CD14-positive monocyte (primary cell): ENCODE data around the gene TMEM161B. TPM values are rescaled to one million over a fixed set of nuclear protein-coding genes. Genes with fewer than 3 reads are reported as not detected.
"Not testable (repeated sequence)": the region's sequence is repeated elsewhere in the genome, so short reads cannot be mapped to it uniquely, and the experiment has no call there.

Experiments
- DNase-seq, 3 donors: peaks; one replicate each; pipeline ENCODE4 v3.0.0-alpha.2; 2011 to 2022
- H2AFZ ChIP-seq: 2 replicates; pipeline ENCODE4 v1.6.0; 2012; ENCODE audit warnings: mild to moderate bottlenecking, low read depth, low read length, inconsistent platforms; ENCODE audit not compliant: insufficient read depth, poor library complexity, severe bottlenecking
- H3K27ac ChIP-seq, 2 donors: 1 replicate in 1 of 2; 2 replicates in 1 of 2; pipeline ENCODE4 v1.5.1; 2012 to 2013; ENCODE audit warnings: low read length in 2 of 2, control low read depth in 1 of 2, inconsistent platforms in 1 of 2, low read depth in 1 of 2, mild to moderate bottlenecking in 1 of 2
- H3K27me3 ChIP-seq, 2 donors: one replicate each; pipeline versions ENCODE4 v1.6.0 to v1.6.1; 2011 to 2013; ENCODE audit warnings: low read length in 2 of 2; ENCODE audit not compliant: control insufficient read depth in 2 of 2, insufficient read depth in 2 of 2
- H3K36me3 ChIP-seq, 2 donors: replicated peaks in 1 of 2; 1 replicate in 1 of 2; 2 replicates in 1 of 2; pipeline versions ENCODE4 v1.5.1 to v1.6.1; 2012 to 2013; ENCODE audit warnings: low read length in 2 of 2, control low read depth in 1 of 2, inconsistent platforms in 1 of 2, mild to moderate bottlenecking in 1 of 2; ENCODE audit not compliant: insufficient read depth in 2 of 2, control insufficient read depth in 1 of 2
- H3K4me1 ChIP-seq, 2 donors: 1 replicate in 1 of 2; 2 replicates in 1 of 2; pipeline versions ENCODE4 v1.5.1 to v1.6.1; 2012 to 2013; ENCODE audit warnings: low read length in 2 of 2, control low read depth in 1 of 2, inconsistent platforms in 1 of 2, mild to moderate bottlenecking in 1 of 2, moderate library complexity in 1 of 2; ENCODE audit not compliant: insufficient read depth in 2 of 2, control insufficient read depth in 1 of 2
- H3K4me2 ChIP-seq: replicated peaks from 2 replicates; pipeline ENCODE3; 2012; ENCODE audit warnings: low read length, moderate library complexity, mild to moderate bottlenecking; ENCODE audit not compliant: poor library complexity, severe bottlenecking; ENCODE audit errors: extremely low read depth
- H3K4me3 ChIP-seq, 3 experiments: fragments of 200-600 bp in 1 of 3; sonication (generic) in 1 of 3; replicated peaks in 1 of 3; 1 replicate in 2 of 3; 2 replicates in 1 of 3; pipeline ENCODE4 v1.5.1; 2011 to 2013; ENCODE audit warnings: low read length in 3 of 3, mild to moderate bottlenecking in 3 of 3, control low read depth in 2 of 3, low read depth in 2 of 3, inconsistent platforms in 1 of 3, moderate library complexity in 1 of 3
- H3K79me2 ChIP-seq: 2 replicates; pipeline ENCODE4 v1.6.0; 2012; ENCODE audit warnings: mild to moderate bottlenecking, control low read depth, inconsistent platforms, low read length, moderate library complexity; ENCODE audit not compliant: insufficient read depth
- H3K9ac ChIP-seq: 2 replicates; pipeline ENCODE4 v1.6.0; 2017; ENCODE audit warnings: low read length, mild to moderate bottlenecking; ENCODE audit not compliant: insufficient read depth, poor library complexity, severe bottlenecking
- H3K9me3 ChIP-seq, 2 donors: replicated peaks in 1 of 2; 1 replicate in 1 of 2; 2 replicates in 1 of 2; pipeline versions ENCODE4 v1.5.1 to v1.6.1; 2012 to 2013; ENCODE audit warnings: low read length in 2 of 2, control low read depth in 1 of 2; ENCODE audit not compliant: control insufficient read depth in 1 of 2, insufficient read depth in 1 of 2
- H4K20me1 ChIP-seq: 2 replicates; pipeline ENCODE4 v1.6.0; 2012; ENCODE audit warnings: mild to moderate bottlenecking, low read length, control low read depth, moderate library complexity; ENCODE audit not compliant: insufficient read depth
- H3K27ac Mint-ChIP-seq, 7 donors: one replicate each; pipeline ENCODE4 v1.8.0; 2020; ENCODE audit warnings: mild to moderate bottlenecking in 7 of 7, mixed read lengths in 7 of 7, moderate library complexity in 6 of 7, inconsistent platforms in 2 of 7
- H3K27me3 Mint-ChIP-seq, 3 donors: one replicate each; pipeline ENCODE4 v1.8.0; 2021 to 2022; ENCODE audit warnings: low read depth in 3 of 3, mild to moderate bottlenecking in 3 of 3, mixed read lengths in 3 of 3, moderate library complexity in 3 of 3, inconsistent platforms in 1 of 3
- H3K36me3 Mint-ChIP-seq, 2 donors: one replicate each; pipeline ENCODE4 v1.8.0; 2020; ENCODE audit warnings: mixed read lengths in 2 of 2, inconsistent platforms in 1 of 2, mild to moderate bottlenecking in 1 of 2
- H3K4me1 Mint-ChIP-seq: one replicate; pipeline ENCODE4 v1.8.0; 2020; ENCODE audit warnings: mild to moderate bottlenecking, mixed read lengths
- H3K4me3 Mint-ChIP-seq, 2 donors: one replicate each; pipeline ENCODE4 v1.8.0; 2020; ENCODE audit warnings: mild to moderate bottlenecking in 2 of 2, mixed read lengths in 2 of 2, moderate library complexity in 1 of 2
- H3K9me3 Mint-ChIP-seq, 7 donors: one replicate each; pipeline ENCODE4 v1.8.0; 2020 to 2022; ENCODE audit warnings: mixed read lengths in 7 of 7, mild to moderate bottlenecking in 6 of 7, moderate library complexity in 6 of 7, inconsistent platforms in 2 of 7
- WGBS: methylation state at CpG from one replicate; pipeline ENCODE4 v1.1.5; 2013; ENCODE audit warnings: missing lambda C conversion rate; ENCODE audit not compliant: insufficient coverage; 5-methylcytosine and 5-hydroxymethylcytosine counted together
- intact Hi-C, 2 donors: fragments of 100-400 bp; cut with micrococcal nuclease; formaldehyde crosslinking; loops; one replicate each; pipeline versions ENCODE4 v1.15.0 to v1.15.1; 2023
- polyA plus RNA-seq, 3 donors: library from polyadenylated mRNA; depleted of rRNA in 1 of 3; unstranded in 2 of 3; stranded (reverse) in 1 of 3; fragments of 300-500 nt in 2 of 3; fragments of >200 nt in 1 of 3; fragmentation: Illumina TruSeq in 2 of 3; gene quantifications; 1 replicate in 2 of 3; 2 replicates in 1 of 3; pipeline ENCODE4 v1.2.3, GENCODE V29; 2012 to 2021
- TF ChIP-seq, protein P1 (sequence below): fragments of 200-600 bp; IDR thresholded peaks from one replicate; pipeline ENCODE4 v1.8.0; 2022; ENCODE audit warnings: antibody characterized with exemption, mild to moderate bottlenecking

The TMEM161B gene
- polyA plus RNA-seq, 3 donors: 4.4 to 9.4 (median 5.0) TPM

DNA sequence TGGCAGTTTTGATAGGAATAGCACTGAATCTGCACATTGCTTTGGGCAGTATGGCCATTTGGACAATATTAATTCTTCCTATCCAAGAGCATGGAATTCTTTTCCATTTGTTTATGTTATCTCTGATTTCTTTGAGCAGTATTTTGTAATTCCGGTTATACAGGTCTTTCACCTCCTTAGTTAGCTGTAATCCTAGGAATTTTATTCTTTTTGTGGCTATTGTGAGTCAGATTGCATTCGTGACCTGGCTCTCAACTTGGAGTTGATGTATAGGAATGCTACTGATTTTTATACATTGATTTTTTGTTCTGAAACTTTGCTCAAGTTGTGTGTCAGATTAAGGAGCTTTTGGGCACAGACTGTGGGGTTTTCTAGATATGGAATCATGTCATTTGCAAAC, 24.0 kb downstream of the TMEM161B start:
- H3K4me3 ChIP-seq: no peak overlapping the region
- intact Hi-C loops: no loop called here
- H2AFZ ChIP-seq: no peak overlapping the region
- Mint-ChIP-seq H3K27ac (no peak overlapping the region), H3K36me3 (peaks cover 5 to 13% of the 10 kb centered on the region in 2 donors), H3K4me1 (peaks cover 7% of the 10 kb centered on the region), H3K9me3 (peaks cover 0 to 3% (median 0%) of the 10 kb centered on the region in 7 donors), H3K4me3 (no peak overlapping the region), H3K27me3 (no peaks in the 10 kb centered on the region)
- H3K4me2 ChIP-seq: no peak overlapping the region
- H3K4me1 ChIP-seq: no peaks in the 10 kb centered on the region
- H4K20me1 ChIP-seq: peaks cover 29% of the 10 kb centered on the region
- TF ChIP-seq, protein P1, sequence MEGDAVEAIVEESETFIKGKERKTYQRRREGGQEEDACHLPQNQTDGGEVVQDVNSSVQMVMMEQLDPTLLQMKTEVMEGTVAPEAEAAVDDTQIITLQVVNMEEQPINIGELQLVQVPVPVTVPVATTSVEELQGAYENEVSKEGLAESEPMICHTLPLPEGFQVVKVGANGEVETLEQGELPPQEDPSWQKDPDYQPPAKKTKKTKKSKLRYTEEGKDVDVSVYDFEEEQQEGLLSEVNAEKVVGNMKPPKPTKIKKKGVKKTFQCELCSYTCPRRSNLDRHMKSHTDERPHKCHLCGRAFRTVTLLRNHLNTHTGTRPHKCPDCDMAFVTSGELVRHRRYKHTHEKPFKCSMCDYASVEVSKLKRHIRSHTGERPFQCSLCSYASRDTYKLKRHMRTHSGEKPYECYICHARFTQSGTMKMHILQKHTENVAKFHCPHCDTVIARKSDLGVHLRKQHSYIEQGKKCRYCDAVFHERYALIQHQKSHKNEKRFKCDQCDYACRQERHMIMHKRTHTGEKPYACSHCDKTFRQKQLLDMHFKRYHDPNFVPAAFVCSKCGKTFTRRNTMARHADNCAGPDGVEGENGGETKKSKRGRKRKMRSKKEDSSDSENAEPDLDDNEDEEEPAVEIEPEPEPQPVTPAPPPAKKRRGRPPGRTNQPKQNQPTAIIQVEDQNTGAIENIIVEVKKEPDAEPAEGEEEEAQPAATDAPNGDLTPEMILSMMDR: no peak
- H3K27ac ChIP-seq: no peak overlapping the region
- peaks cover 0 to 7% of the 10 kb centered on the region in 2 donors for H3K36me3 ChIP-seq
- peaks cover 50% of the 10 kb centered on the region for H3K79me2 ChIP-seq
- no peak for DNase-seq
- no peaks in the 10 kb centered on the region for H3K27me3 ChIP-seq
- no peaks in the 10 kb centered on the region for H3K9me3 ChIP-seq
- no peak overlapping the region for H3K9ac ChIP-seq
- 100% methylated on average over 1 of the region's 2 CpGs for WGBS

DNA sequence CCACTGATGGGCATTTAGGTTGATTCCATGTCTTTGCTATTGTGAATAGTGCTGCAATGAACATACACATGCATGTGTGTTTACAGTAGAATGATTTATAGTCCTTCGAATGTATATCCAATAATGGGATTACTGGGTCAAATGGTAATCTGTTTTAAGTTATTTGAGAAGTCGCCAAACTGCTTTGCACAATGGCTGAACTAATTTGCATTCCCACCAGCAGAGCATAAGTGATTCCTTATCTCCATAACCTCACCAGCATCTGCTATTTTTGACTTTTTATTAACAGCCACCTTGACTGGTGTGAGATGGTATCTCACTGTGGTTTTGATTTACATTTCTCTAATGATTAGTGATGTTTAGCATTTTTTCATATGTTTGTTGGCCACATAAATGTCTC, 25.2 kb downstream of the TMEM161B start:
- H3K27me3 Mint-ChIP-seq, H3K4me3 Mint-ChIP-seq, intact Hi-C loops, H3K27me3 ChIP-seq, H3K36me3 ChIP-seq, H3K9me3 Mint-ChIP-seq, H3K4me1 Mint-ChIP-seq, H3K27ac ChIP-seq, H3K4me2 ChIP-seq, DNase-seq, H3K9me3 ChIP-seq, H3K4me1 ChIP-seq, H3K27ac Mint-ChIP-seq, H2AFZ ChIP-seq, H3K9ac ChIP-seq, H3K4me3 ChIP-seq: not testable (repeated sequence)
- WGBS: no CpG with 5 or more reads among the region's 2 CpGs
- H3K36me3 Mint-ChIP-seq: peaks cover 5 to 11% of the 10 kb centered on the region in 2 donors
- peaks cover 38% of the 10 kb centered on the region for H3K79me2 ChIP-seq
- peaks cover 19% of the 10 kb centered on the region for H4K20me1 ChIP-seq
